CD4-positive, alpha-beta memory T cell (primary cell): Measurements from ENCODE around the gene KCNH5. TPM values are rescaled to one million over a fixed set of nuclear protein-coding genes. Genes with fewer than 3 reads are reported as not detected.
"Not testable (repeated sequence)": the region's sequence is repeated elsewhere in the genome, so short reads cannot be mapped to it uniquely, and the experiment has no call there.

ENCODE experiments used
- CTCF ChIA-PET: fragments of 350-600 bp; sonication (Branson Sonifier 250); formaldehyde crosslinking; loops from one replicate; lab custom pipeline; 2021; ENCODE audit warnings: inconsistent platforms; ENCODE audit not compliant: partially characterized antibody; lab: Charles Lee
- POLR2A ChIA-PET: fragments of 350-600 bp; sonication (Branson Sonifier 250); formaldehyde crosslinking; loops from one replicate; lab custom pipeline; 2021; ENCODE audit not compliant: partially characterized antibody; lab: Charles Lee
- DNase-seq, 5 donors: peaks; one replicate each; pipeline versions ENCODE4 v3.0.0 to v3.0.0-alpha.2; 2020 to 2022; ENCODE audit warnings: mixed read lengths in 1 of 5
- H3K27ac ChIP-seq: one replicate; pipeline ENCODE4 v1.7.0; 2013; ENCODE audit warnings: low read depth, low read length
- H3K27me3 ChIP-seq: 2 replicates; pipeline ENCODE4 v1.7.0; 2013; ENCODE audit warnings: mild to moderate bottlenecking, low read length, moderate library complexity; ENCODE audit not compliant: insufficient read depth
- H3K36me3 ChIP-seq: 2 replicates; pipeline ENCODE4 v1.7.0; 2013; ENCODE audit warnings: mild to moderate bottlenecking, low read length, moderate library complexity; ENCODE audit not compliant: insufficient read depth
- H3K4me1 ChIP-seq: 2 replicates; pipeline ENCODE4 v1.7.0; 2013; ENCODE audit warnings: mild to moderate bottlenecking, low read length, moderate library complexity; ENCODE audit not compliant: insufficient read depth
- H3K4me3 ChIP-seq, 2 donors: one replicate each; pipeline ENCODE4 v1.7.0; 2013; ENCODE audit warnings: low read length in 2 of 2, mild to moderate bottlenecking in 1 of 2
- H3K9me3 ChIP-seq, 2 donors: one replicate each; pipeline ENCODE4 v1.7.0; 2013; ENCODE audit warnings: low read length in 2 of 2, control low read depth in 1 of 2; ENCODE audit not compliant: control insufficient read depth in 1 of 2
- H3K27ac Mint-ChIP-seq, 7 donors: one replicate each; pipeline ENCODE4 v1.8.0; 2020 to 2021; ENCODE audit warnings: mixed read lengths in 7 of 7, mild to moderate bottlenecking in 6 of 7, inconsistent platforms in 3 of 7, moderate library complexity in 3 of 7
- H3K27me3 Mint-ChIP-seq, 2 donors: one replicate each; pipeline ENCODE4 v1.8.0; 2020 to 2021; ENCODE audit warnings: mixed read lengths in 2 of 2
- H3K36me3 Mint-ChIP-seq, 2 donors: one replicate each; pipeline ENCODE4 v1.8.0; 2020 to 2021; ENCODE audit warnings: mixed read lengths in 2 of 2, inconsistent platforms in 1 of 2, mild to moderate bottlenecking in 1 of 2
- H3K4me1 Mint-ChIP-seq, 4 donors: one replicate each; pipeline ENCODE4 v1.8.0; 2020 to 2021; ENCODE audit warnings: mixed read lengths in 4 of 4, mild to moderate bottlenecking in 1 of 4
- H3K4me3 Mint-ChIP-seq, 8 donors: one replicate each; pipeline ENCODE4 v1.8.0; 2020 to 2021; ENCODE audit warnings: mixed read lengths in 8 of 8, mild to moderate bottlenecking in 7 of 8, moderate library complexity in 6 of 8, inconsistent platforms in 3 of 8
- H3K9me3 Mint-ChIP-seq, 8 donors: one replicate each; pipeline ENCODE4 v1.8.0; 2020 to 2021; ENCODE audit warnings: mixed read lengths in 8 of 8, mild to moderate bottlenecking in 5 of 8, inconsistent platforms in 3 of 8, moderate library complexity in 1 of 8
- intact Hi-C: fragments of 100-400 bp; cut with micrococcal nuclease; formaldehyde crosslinking; loops from one replicate; pipeline ENCODE4 v1.15.1; 2023
- polyA plus RNA-seq, 2 donors: library from polyadenylated mRNA; unstranded; fragments of 300-500 nt; fragmentation: Illumina TruSeq; gene quantifications; one replicate each; pipeline ENCODE4 v1.2.3, GENCODE V29; 2021
- total RNA-seq, 2 experiments: library from RNA; stranded (reverse); gene quantifications; one replicate each; pipeline ENCODE4 v1.2.3, GENCODE V29; 2021

KCNH5 gene
- total and polyA plus RNA-seq, 4 experiments from 2014 or later, result not detected

GRCh38 chr14:62844546-62844945, 200.7 kb downstream of the KCNH5 start:
- Mint-ChIP-seq H3K9me3 (peaks cover 0 to 4% (median under 1%) of the 10 kb centered on the region in 8 donors), H3K4me1 (no peaks in the 10 kb centered on the region), H3K27me3 (peaks cover 0 to 2% of the 10 kb centered on the region in 2 donors), H3K4me3 (no peak overlapping the region), H3K27ac (no peak overlapping the region), H3K36me3 (no peaks in the 10 kb centered on the region)
- CTCF ChIA-PET, result no interaction called here
- H3K27ac ChIP-seq, result no peak overlapping the region
- no peaks in the 10 kb centered on the region for H3K4me1 ChIP-seq
- no peak overlapping the region for H3K4me3 ChIP-seq
- H3K9me3 ChIP-seq, result no peaks in the 10 kb centered on the region
- DNase-seq, result no peak
- POLR2A ChIA-PET, result no interaction called here
- H3K36me3 ChIP-seq, result no peaks in the 10 kb centered on the region
- intact Hi-C loops, result no loop called here
- no peaks in the 10 kb centered on the region for H3K27me3 ChIP-seq

- intact Hi-C loops, result no loop called here
- POLR2A ChIA-PET, result no interaction called here
- H3K27ac Mint-ChIP-seq, result no peak overlapping the region
- H3K36me3 Mint-ChIP-seq, result no peaks in the 10 kb centered on the region
- Histone ChIP-seq H3K4me3 (no peak overlapping the region), H3K9me3 (no peaks in the 10 kb centered on the region), H3K36me3 (no peaks in the 10 kb centered on the region), H3K27me3 (no peaks in the 10 kb centered on the region), H3K4me1 (no peaks in the 10 kb centered on the region), H3K27ac (no peak overlapping the region)
- CTCF ChIA-PET, result no interaction called here
- H3K9me3 Mint-ChIP-seq, result peaks cover 0 to 14% (median 8%) of the 10 kb centered on the region in 8 donors
- H3K4me3 Mint-ChIP-seq, result no peak overlapping the region
- H3K4me1 Mint-ChIP-seq, result no peaks in the 10 kb centered on the region
- no peaks in the 10 kb centered on the region for H3K27me3 Mint-ChIP-seq
- no peak for DNase-seq
Measured at GRCh38 chr14:62824086-62824485, 221.2 kb downstream of the KCNH5 start.

GRCh38 chr14:62819931-62820330, 225.3 kb downstream of the KCNH5 start:
- no peaks in the 10 kb centered on the region for H3K36me3 ChIP-seq
- H3K9me3 ChIP-seq, result no peaks in the 10 kb centered on the region
- H3K9me3 Mint-ChIP-seq, result peaks cover 2 to 11% (median 4%) of the 10 kb centered on the region in 8 donors
- ChIA-PET CTCF (no interaction called here), POLR2A (no interaction called here)
- H3K4me1 Mint-ChIP-seq, result no peaks in the 10 kb centered on the region
- H3K27me3 Mint-ChIP-seq, result no peaks in the 10 kb centered on the region
- H3K27me3 ChIP-seq, result no peaks in the 10 kb centered on the region
- H3K4me1 ChIP-seq, result no peaks in the 10 kb centered on the region
- H3K4me3 ChIP-seq, result no peak overlapping the region
- no peak overlapping the region for H3K27ac Mint-ChIP-seq
- no peak overlapping the region for H3K27ac ChIP-seq
- no peaks in the 10 kb centered on the region for H3K36me3 Mint-ChIP-seq
- no peak overlapping the region for H3K4me3 Mint-ChIP-seq
- no peak for DNase-seq
- intact Hi-C loops, result no loop called here

- POLR2A ChIA-PET, result no interaction called here
Measured at GRCh38 chr14:62807636-62808035, 237.6 kb downstream of the KCNH5 start.

GRCh38 chr14:62800577-62800976, 244.7 kb downstream of the KCNH5 start:
- Mint-ChIP-seq H3K27ac (no peak overlapping the region), H3K4me1 (no peaks in the 10 kb centered on the region), H3K9me3 (peaks cover 0 to 5% (median 2%) of the 10 kb centered on the region in 8 donors), H3K4me3 (no peak overlapping the region), H3K27me3 (no peaks in the 10 kb centered on the region), H3K36me3 (no peaks in the 10 kb centered on the region)
- Histone ChIP-seq H3K9me3 (no peaks in the 10 kb centered on the region), H3K4me1 (no peaks in the 10 kb centered on the region), H3K4me3 (no peak overlapping the region), H3K36me3 (no peaks in the 10 kb centered on the region), H3K27ac (no peak overlapping the region), H3K27me3 (no peaks in the 10 kb centered on the region)
- DNase-seq, result no peak
- POLR2A ChIA-PET, result no interaction called here
- intact Hi-C loops, result no loop called here
- CTCF ChIA-PET, result no interaction called here

More at GRCh38 chr14:62807636-62808035, 237.6 kb downstream of the KCNH5 start:
- Histone ChIP-seq H3K27ac (no peak overlapping the region), H3K4me1 (no peaks in the 10 kb centered on the region), H3K27me3 (no peaks in the 10 kb centered on the region), H3K36me3 (no peaks in the 10 kb centered on the region), H3K9me3 (no peaks in the 10 kb centered on the region), H3K4me3 (no peak overlapping the region)
- H3K9me3 Mint-ChIP-seq, result peaks cover 0 to 7% (median under 1%) of the 10 kb centered on the region in 8 donors
- H3K27ac Mint-ChIP-seq, result no peak overlapping the region
- no peak for DNase-seq
- H3K4me3 Mint-ChIP-seq, result no peak overlapping the region
- CTCF ChIA-PET, result no interaction called here
- H3K4me1 Mint-ChIP-seq, result no peaks in the 10 kb centered on the region
- intact Hi-C loops, result no loop called here
- H3K27me3 Mint-ChIP-seq, result no peaks in the 10 kb centered on the region
- H3K36me3 Mint-ChIP-seq, result no peaks in the 10 kb centered on the region

GRCh38 chr14:62796431-62796830, 248.8 kb downstream of the KCNH5 start:
- ChIA-PET POLR2A (no interaction called here), CTCF (no interaction called here)
- H3K36me3 Mint-ChIP-seq, result no peaks in the 10 kb centered on the region
- intact Hi-C loops, result no loop called here
- no peaks in the 10 kb centered on the region for H3K36me3 ChIP-seq
- peaks cover 0 to 13% (median under 1%) of the 10 kb centered on the region in 8 donors for H3K9me3 Mint-ChIP-seq
- H3K4me3 Mint-ChIP-seq, result no peak overlapping the region
- H3K4me1 Mint-ChIP-seq, result no peaks in the 10 kb centered on the region
- no peaks in the 10 kb centered on the region for H3K9me3 ChIP-seq
- no peak overlapping the region for H3K4me3 ChIP-seq
- H3K27me3 Mint-ChIP-seq, result no peaks in the 10 kb centered on the region
- no peaks in the 10 kb centered on the region for H3K27me3 ChIP-seq
- H3K27ac Mint-ChIP-seq, result no peak overlapping the region
- no peak overlapping the region for H3K27ac ChIP-seq
- no peaks in the 10 kb centered on the region for H3K4me1 ChIP-seq
- no peak for DNase-seq

- Histone ChIP-seq H3K4me3 (no peak overlapping the region), H3K27ac (no peak overlapping the region), H3K27me3 (no peaks in the 10 kb centered on the region), H3K9me3 (no peaks in the 10 kb centered on the region), H3K36me3 (no peaks in the 10 kb centered on the region), H3K4me1 (no peaks in the 10 kb centered on the region)
- intact Hi-C loops, result no loop called here
- Mint-ChIP-seq H3K4me3 (peak overlapping the region in 1 of 8 donors; percentile 50), H3K36me3 (no peaks in the 10 kb centered on the region), H3K27me3 (no peaks in the 10 kb centered on the region), H3K9me3 (peaks cover 0 to 15% (median 4%) of the 10 kb centered on the region in 8 donors), H3K27ac (no peak overlapping the region), H3K4me1 (no peaks in the 10 kb centered on the region)
- no peak for DNase-seq
- POLR2A ChIA-PET, result no interaction called here
- CTCF ChIA-PET, result no interaction called here
Measured at GRCh38 chr14:62792578-62792977, 252.7 kb downstream of the KCNH5 start.

- CTCF ChIA-PET, result not testable (repeated sequence)
Measured at GRCh38 chr14:62781328-62781727, 263.9 kb downstream of the KCNH5 start.

More at GRCh38 chr14:62781328-62781727, 263.9 kb downstream of the KCNH5 start:
- H3K9me3 ChIP-seq, H3K4me1 Mint-ChIP-seq, H3K27me3 ChIP-seq, POLR2A ChIA-PET, DNase-seq, H3K36me3 Mint-ChIP-seq, H3K4me3 ChIP-seq, H3K27ac ChIP-seq, H3K4me1 ChIP-seq, H3K27me3 Mint-ChIP-seq, H3K36me3 ChIP-seq, H3K4me3 Mint-ChIP-seq, H3K27ac Mint-ChIP-seq, intact Hi-C loops: not testable (repeated sequence)
- H3K9me3 Mint-ChIP-seq, result peaks cover 2 to 19% (median 8%) of the 10 kb centered on the region in 8 donors
